ELR (cell line): ENCODE measurements around the gene SNX32.
A peak's percentile ranks its signal among the peaks of the same experiment; 100 is the strongest.

ENCODE experiments used
- DNase-seq: peaks from one replicate; pipeline ENCODE4 v3.0.0-alpha.2; 2015; ENCODE audit warnings: low read depth

The SNX32 gene

GRCh38 chr11:65868907-65869306 lies 35.1 kb downstream of the SNX32 start:
- DNase-seq, result no peak

DNA sequence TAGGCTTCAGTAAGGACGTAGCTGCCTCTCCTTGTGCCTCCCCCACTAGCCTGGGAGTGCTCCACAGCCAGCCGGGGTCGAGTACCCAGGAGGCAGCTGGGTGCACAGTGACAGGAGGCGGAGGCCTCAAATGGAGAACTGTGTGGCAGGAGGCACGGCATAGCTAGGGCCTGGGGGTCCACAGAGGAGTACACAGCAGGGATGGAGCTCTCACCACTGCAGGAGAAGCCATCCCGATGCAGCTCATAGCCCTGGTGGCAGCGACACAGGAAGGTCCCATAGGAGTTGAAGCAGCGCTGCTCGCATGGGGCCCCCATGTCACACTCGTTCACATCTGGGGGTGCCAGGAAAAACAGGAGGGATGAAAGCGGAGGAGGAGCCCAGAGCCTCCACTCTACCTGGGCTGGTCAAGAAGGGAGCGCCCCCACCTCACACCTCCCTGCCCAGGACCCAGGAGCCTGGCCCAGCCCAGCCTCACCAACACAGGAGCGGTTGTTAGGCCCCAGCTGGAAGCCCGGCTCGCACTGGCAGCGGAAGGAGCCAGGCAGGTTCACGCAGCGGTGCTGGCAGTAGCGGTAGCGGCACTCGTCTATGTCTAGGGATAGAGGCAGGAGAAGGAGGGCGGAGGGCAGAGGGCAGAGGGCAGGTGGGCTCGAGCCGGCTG lies 36.0 kb downstream of the SNX32 start:
- DNase-seq, result no peak

DNA sequence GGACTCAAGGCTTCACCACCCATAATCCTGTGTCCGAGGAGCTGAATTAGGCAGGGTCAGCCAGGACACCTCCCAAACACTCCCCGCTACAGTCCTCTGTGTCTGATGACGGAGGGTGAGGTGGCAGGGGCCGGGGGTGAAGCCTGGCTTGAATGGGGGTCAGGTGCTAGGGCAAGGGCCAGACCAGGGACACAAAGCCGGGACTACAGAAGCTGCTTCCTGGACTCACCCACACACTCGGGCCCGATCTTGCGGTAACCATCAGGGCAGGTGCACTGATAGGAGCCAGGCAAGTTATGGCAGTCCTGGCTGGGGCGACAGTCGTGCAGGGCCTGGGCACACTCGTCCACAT lies 36.5 kb downstream of the SNX32 start:
- DNase-seq, result no peak

- no peak for DNase-seq
These were observed 37.2 kb downstream of the SNX32 start for GRCh38 chr11:65870706-65871681.

- DNase-seq, result peak; percentile 70
These were observed 38.2 kb downstream of the SNX32 start for GRCh38 chr11:65871811-65872548.

- peak; percentile 53 for DNase-seq
These were observed 39.0 kb downstream of the SNX32 start, which contains the start of gene EFEMP2 for GRCh38 chr11:65872586-65873317. EFEMP2 (minus strand) TSS chr11:65872800; CDS start chr11:65872354, 446 bp downstream.

GRCh38 chr11:65873318-65874156 lies 39.8 kb downstream of the SNX32 start:
- peak; percentile 94 for DNase-seq

DNA sequence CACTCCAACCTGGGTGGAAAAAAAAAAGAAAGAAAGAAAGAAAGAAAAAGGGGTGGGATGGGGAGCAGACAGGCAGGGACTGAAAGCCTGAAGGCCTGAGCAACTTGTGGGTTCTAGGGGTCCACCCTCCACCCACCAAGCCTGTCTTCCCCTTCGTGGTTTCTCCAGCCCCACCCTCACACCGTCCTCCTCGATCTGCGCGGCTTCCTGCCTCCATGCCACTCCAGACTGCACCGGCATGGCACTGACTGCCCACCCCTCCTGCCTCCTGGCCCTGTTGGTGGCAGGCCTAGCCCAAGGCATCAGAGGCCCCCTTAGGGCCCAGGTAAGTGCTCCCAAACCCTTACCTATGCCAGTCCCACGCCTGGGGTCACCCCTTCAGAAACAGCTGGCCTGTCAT lies 45.9 kb downstream of the SNX32 start, which contains the start of gene CTSW:
Gene CTSW (plus strand): TSS at position 221 of the 400 bp plus-strand sequence. CDS start 18 bp downstream, at position 239.
- no peak for DNase-seq

GRCh38 chr11:65880027-65880426 lies 46.3 kb downstream of the SNX32 start:
- no peak for DNase-seq

DNA sequence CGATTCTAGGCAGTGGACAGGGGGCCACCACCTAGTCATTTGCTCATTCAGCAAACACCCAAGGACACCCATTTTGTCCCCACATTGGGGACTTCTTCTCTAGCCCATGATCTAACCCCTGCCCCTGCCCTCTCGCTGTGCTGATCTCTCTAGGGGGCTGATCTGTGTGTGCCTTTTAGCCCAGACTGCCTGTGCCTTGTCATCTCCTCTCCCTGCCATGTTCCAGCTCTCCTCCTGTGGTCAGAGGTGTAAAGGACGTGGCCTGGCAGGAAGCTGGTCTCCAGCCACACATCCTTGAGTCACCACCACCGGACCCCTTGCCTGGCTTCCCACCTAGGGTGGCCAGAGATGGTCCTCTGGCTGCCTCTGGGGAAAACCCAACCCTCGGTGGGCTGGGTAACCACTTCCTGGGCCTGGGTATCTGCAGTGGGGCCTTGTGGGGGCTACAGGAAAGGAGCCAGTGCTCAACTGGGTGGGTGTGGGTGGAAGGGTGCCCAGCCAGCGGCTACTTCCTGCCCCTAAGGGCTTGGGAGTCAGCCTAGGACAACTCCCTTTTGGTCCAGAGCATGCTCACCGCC lies 47.2 kb downstream of the SNX32 start:
- DNase-seq, result peak; percentile 82

- DNase-seq, result no peak
These were observed 48.6 kb downstream of the SNX32 start for GRCh38 chr11:65882120-65883057.

DNA sequence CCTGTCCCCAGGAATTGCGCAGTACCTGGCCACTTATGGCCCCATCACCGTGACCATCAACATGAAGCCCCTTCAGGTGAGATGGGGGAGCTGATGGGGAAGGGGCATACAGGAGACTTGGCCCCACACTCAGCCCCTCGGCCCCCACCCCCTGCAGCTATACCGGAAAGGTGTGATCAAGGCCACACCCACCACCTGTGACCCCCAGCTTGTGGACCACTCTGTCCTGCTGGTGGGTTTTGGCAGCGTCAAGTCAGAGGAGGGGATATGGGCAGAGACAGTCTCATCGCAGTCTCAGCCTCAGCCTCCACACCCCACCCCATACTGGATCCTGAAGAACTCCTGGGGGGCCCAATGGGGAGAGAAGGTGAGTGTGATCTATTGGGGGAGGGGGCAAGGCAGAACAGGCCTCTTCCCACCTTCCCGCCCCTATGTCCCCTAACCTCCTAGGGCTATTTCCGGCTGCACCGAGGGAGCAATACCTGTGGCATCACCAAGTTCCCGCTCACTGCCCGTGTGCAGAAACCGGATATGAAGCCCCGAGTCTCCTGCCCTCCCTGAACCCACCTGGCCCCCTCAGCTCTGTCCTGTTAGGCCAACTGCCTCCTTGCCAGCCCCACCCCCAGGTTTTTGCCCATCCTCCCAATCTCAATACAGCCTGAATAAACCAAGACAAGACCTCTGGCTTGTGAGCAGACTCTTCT lies 49.4 kb downstream of the SNX32 start:
- DNase-seq, result no peak

GRCh38 chr11:65883786-65884715 lies 50.3 kb downstream of the SNX32 start:
- DNase-seq, result no peak

DNA sequence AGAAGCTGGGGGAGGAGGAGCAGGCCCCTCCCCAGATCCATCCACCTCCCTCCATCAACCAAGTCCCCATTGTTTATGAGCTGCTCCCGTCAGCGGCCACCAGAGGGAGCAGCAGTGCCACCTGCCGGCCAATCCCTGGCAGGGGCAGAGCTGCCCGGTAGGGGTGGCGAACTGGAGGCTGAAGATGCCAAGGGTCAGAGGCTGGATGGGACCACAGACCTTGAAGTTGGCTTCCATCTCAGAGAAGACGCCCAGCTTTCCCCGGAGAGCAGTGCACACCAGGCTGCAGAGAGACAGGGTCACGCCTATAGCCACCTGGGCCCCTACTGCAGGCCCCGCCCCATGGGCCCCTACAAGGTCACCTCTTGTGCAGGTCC lies 50.9 kb downstream of the SNX32 start:
- peak; percentile 77 for DNase-seq

- DNase-seq, result no peak
These were observed 51.5 kb downstream of the SNX32 start for GRCh38 chr11:65885231-65885630.

GRCh38 chr11:65885808-65886536 lies 52.2 kb downstream of the SNX32 start:
- DNase-seq, result no peak
